T-helper 1 cell (primary cell): ENCODE measurements around the gene ZNF784.

Experiments used
- DNase-seq, 5 donors: peaks; one replicate each; pipeline ENCODE4 v3.0.0-alpha.2; 2012 to 2020

The ZNF784 gene

GRCh38 chr19:55643003-55643886 lies 18.9 kb upstream of the ZNF784 start, which contains the start of gene ZNF581:
TSS of gene ZNF581 (plus strand) at chr19:55643649. CDS start at chr19:55644572, 923 bp downstream.
- peak; percentile 51 to 80 (median 67) for DNase-seq

DNA sequence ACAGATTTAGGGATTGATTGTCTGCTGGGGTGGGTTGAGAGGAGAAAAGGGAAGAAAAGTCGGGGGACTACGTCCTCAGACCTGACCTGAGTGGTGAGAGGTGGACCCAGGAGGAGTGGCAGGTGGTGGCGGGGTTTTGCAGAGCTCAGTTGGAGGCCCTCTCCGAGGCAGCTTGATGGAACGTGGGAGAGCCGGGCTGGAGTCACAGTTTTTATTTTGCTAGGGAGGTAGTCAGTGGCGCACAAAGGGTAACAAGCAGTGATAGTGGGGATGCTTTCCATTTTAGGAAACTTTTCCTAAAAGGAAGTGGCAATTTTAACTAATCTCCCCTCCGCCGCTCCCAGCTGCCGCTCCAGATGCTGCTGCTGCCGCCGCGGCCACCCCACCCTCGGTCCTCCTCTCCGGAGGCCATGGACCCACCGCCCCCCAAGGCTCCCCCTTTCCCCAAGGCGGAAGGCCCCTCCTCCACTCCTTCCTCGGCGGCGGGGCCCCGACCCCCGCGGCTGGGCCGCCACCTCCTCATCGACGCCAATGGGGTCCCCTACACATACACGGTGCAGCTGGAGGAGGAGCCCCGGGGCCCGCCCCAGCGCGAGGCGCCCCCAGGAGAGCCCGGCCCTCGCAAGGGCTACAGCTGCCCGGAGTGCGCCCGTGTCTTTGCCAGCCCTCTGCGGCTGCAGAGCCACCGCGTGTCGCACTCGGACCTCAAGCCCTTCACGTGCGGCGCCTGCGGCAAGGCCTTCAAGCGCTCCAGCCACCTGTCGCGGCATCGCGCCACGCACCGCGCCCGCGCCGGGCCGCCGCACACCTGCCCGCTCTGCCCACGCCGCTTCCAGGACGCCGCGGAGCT lies 18.0 kb upstream of the ZNF784 start:
- no peak for DNase-seq

DNA sequence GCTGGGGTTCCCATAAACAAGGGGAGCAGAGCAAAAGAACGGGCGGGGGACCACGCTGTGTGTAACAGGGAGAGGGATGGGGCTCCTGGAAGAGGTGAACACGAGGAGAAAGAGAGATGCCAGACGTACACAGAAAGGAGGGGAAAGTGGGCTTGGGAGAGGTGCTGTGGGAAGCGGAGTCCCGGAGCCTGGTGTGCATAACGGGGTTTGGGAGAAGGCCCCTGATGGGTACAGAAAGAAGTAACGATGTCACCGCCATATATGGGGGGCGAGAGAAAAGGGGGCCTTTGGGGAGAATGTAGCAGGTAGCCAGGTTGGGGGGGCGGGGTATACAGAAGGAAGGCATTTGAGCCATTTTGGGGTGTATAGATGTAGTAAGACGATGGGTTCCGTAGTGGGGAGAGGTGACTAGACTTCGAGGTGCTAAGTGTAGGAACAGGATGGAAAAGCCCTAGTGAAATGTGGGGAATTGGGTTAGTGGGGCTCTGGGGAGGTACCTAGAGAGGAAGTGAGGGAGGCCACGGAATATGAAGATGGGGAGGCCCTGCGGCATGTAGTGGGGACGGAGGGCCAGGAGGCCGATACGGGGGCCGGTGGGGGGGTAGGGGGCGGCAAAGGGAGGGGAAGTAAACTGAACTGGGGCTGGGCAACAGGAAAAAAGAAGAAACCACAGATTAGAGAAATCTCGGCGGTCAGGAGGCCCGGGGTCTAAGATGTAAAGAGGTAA lies 17.2 kb upstream of the ZNF784 start:
- no peak for DNase-seq

GRCh38 chr19:55640577-55641425 lies 16.4 kb upstream of the ZNF784 start, which contains the start of gene ZNF580:
TSS of gene ZNF580 (plus strand) at chr19:55641002. CDS start at chr19:55642509, 1,507 bp downstream.
- DNase-seq: peak in 2 of 5 donors; percentile 53 to 63

- peak; percentile 52 to 84 (median 66) for DNase-seq
Observed at GRCh38 chr19:55640043-55640576, 15.7 kb upstream of the ZNF784 start.

DNA sequence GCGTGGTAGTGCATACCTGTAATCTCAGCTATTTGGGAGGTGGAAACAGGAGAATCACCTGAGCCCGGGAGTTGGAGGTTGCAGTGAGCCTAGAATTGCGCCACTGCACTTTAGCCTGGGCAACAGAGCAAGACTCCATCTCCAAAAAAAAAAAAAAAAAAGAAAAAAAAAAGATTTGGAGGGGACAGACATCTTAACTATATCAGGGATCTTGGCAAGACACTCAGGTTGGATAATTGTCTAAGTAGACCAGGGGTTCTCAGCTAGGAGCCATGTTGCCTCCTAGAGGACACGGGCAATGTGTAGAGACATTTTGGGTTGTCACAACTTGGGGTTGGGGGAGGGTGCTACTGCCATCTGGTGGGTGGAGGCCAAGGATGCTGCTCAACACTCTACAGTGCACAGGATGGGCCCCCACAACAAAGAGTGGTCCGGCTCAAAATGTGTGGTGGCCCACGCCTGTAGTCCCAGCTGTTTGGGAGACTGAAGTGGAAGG lies 14.5 kb upstream of the ZNF784 start:
- peak in 2 of 5 donors; percentile 48 to 68 for DNase-seq

DNA sequence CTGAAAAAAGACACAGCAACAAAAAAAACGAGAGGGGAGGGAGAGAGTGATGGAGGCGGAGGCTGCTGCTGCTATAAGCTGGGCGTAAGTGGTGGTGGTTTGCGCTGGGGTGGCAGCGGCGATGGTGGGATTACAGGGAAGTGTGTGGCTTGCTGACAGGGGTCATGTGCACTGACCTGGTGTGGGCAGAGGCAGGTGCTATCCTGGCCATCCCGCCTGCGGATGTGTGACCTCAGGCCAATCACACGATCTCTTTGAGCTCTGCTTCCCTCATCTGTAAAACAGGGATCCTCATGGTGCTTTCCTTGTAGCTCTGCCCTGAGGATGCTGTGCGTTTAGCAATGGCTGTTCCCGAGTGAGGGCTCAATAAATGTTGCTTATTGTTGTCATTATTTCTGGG lies 13.2 kb upstream of the ZNF784 start:
- DNase-seq: no peak

GRCh38 chr19:55636723-55637122 lies 12.4 kb upstream of the ZNF784 start:
- no peak for DNase-seq

GRCh38 chr19:55635856-55636440 lies 11.6 kb upstream of the ZNF784 start:
- DNase-seq: no peak

DNA sequence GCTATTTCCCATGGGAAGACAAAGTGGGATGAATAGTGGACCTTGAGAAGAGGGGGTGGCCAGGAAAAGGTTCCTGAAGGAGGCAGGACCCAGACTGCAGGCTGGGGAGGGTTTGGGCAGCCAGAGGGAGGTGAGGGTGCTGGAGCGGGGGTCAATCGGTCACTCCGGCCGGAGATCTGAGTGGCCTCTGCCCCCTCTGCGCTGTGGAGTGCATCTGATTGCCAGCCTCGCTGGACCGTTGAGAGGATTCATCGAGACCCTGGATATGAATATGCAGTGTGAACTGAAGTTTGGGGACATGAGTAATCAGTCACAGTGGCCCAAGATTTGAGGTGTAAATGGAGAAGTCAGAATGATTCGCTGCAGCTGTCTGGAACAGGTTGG lies 11.0 kb upstream of the ZNF784 start:
- no peak for DNase-seq

DNA sequence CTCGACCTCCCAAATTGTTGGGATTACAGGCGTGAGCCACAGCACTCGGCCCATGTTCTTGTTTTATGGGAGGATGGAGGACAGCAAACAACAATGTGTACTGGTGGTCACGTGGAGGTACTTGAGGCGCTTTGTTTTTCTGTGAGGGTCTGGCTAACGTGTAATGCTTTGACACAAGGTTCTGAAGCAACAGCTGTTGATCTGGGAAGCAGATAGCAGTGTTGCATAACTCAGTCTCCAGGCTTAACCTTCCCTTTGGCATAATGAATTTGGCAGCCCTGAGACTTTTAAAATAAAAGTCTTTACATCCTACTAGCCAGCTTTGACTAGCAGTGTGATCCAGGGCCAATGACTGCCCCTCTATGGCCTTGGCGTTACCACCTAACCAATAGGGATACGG lies 9.5 kb upstream of the ZNF784 start:
- no peak for DNase-seq

GRCh38 chr19:55632463-55632834 lies 8.1 kb upstream of the ZNF784 start:
- DNase-seq: peak; percentile 66 to 93 (median 85)

DNA sequence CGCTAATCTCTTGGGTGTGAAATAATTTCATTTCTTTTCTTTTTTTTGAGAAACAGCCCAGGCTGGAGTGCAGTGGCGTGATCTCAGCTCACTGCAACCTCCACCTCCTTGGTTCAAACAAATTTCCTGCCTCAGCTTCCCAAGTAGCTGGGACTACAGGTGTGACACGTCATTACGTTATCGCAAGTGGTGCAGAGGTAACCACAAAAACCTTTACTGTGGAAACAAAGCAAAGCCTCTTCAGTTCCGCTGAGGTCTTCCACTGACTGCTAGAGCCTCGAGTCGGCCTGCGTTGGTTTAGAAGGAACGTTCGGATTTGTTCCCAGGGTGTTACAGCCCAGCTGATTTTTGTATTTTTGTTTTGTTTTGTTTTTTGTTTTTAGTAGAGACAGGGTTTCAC lies 2.0 kb upstream of the ZNF784 start:
- DNase-seq: peak in 4 of 5 donors; percentile 54 to 88 (median 64)

DNA sequence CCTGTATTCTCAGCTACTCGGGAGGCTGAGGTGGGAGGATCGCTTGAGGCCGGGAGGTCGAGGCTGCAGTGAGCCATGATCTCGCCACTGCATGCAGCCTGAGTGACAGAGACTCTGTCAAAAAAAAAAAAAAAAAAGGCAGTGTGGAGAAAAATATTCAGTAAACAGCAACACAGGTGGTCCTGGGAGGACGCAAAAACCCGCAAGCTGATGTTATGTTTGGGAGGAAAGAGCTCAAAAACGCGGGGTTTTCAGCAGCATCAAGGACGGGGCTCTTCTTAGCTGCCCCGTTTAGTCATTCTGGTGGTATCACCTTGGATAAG lies 599 bp upstream of the ZNF784 start:
- DNase-seq: no peak

- DNase-seq: no peak
Observed at GRCh38 chr19:55623561-55623960, 805 bp downstream of the ZNF784 start.

DNA sequence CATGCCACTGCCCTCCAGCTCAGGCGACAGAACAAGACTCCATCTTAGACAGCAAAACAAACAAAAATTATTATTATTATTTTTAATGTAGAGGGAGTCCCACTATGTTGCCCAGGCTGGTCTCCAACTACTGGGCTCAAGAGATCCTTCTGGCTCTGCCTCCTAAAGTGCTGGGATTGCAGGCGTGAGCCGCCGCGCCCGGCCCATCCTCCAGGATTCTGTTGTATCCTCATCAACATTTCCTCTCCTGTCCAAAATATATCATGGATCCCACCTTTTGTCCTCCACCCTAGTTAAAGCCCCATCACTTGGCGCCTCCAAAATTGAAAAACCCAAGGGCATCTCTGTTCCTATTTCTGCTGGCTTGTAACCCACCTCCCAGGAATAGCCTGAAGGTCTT lies 1.2 kb downstream of the ZNF784 start:
- DNase-seq: no peak

GRCh38 chr19:55622242-55622969 lies 2.0 kb downstream of the ZNF784 start:
- no peak for DNase-seq

- no peak for DNase-seq
Observed at GRCh38 chr19:55621673-55622231, 2.6 kb downstream of the ZNF784 start.

GRCh38 chr19:55621205-55621672 lies 3.1 kb downstream of the ZNF784 start:
- no peak for DNase-seq
